Activated CD4-positive, alpha-beta T cell treated with anti-CD3 and anti-CD28 coated beads, Interleukin-2, Interleukin-6, amounts not matched to agents 100 ng/mL and 50 ng/mL, durations not matched to agents 16 hours and 8 hours (primary cell): ENCODE data around the gene ALDH3B2.
"Not testable (repeated sequence)": the region's sequence is repeated elsewhere in the genome, so short reads cannot be mapped to it uniquely, and the experiment has no call there.

Experiments
- DNase-seq: peaks from one replicate; pipeline ENCODE4 v3.0.0-alpha.2; 2020

The ALDH3B2 gene

DNA sequence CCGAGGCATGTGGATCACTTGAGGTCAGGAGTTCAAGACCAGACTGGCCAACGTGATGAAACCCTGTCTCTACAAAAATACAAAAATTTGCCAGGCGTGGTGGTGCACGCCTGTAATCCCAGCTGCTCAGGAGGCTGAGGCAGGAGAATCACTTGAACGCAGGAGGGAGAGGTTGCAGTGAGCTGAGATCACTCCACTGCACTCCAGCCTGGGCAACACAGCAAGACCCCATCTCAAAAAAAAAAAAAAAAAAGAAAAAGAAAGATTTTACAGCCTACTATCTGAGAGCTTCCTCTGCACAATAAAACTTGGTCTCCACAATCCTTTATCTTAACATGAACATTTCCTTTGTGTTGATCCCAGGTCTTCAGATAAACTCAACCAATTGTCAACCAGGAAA lies 13.7 kb downstream of the ALDH3B2 start:
- DNase-seq, result not testable (repeated sequence)

DNA sequence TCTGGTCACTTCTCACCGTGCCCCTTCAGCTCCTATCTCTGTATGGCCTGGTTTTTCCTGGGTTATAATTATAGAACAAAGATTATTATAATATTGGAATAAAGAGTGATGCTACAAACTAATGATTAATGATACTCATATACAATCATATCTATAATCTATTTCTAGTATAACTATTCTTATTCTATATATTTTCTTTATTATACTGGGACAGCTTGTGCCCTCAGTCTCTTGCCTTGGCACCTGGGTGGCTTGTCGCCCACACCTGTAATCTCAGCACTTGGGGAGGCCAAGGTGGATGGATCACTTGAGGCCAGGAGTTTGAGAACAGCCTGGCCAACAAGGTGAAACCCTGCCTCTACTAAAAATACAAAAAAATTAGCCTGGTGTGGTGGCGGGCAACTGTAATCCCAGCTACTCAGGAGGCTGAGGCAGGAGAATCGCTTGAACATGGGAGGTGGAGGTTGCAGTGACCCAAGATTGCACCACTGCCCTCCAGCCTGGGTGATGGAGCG lies 14.7 kb downstream of the ALDH3B2 start:
- DNase-seq, result not testable (repeated sequence)

DNA sequence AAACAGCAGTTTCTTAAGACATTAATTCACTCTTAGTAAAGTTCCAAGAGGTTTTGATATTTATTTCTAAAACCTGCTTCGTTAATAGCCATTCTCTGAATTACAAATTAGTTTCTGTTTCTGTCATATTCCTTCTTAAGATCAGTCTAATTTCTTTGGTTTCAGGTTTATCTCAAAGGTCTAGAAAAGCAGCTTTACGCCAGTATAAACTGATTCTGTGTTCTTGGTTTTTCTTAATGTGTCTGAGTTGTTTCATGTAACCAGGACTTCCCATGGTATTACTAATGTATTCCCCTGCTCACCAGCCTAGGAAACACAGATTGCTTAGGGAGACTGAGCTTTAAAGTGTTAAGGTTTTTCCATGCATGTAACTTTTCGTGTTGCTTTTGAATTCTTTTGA lies 17.1 kb downstream of the ALDH3B2 start:
- DNase-seq, result peak; percentile 52

DNA sequence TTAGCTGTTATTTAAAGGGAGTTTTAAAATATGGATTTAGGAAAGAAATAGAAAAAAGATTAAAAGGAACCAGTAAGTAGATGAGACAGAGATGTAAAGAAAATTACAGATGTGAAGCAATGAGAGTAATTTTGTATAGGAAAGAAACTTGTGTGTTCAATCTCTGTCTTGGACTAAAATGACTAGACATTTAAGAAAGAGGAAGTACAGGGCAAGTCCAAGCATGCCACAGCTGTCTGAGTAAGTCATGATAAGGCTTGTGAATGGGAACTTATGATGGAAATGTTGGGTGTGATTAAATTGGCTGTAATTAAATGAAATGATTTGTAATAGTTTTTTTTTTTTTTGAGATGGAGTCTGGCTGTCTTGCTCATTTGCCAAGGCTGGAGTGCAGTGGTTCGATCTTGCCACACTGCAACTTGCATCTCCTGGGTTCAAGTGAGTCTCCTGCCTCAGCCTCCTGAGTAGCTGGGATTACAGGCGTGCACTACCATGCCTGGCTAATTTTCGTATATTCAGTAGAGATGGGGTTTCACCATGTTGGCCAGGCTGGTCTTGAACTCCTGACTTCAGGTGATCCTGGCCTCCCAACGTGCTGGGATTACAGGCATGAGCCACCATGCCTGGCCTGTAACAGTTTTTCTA lies 18.0 kb downstream of the ALDH3B2 start:
- DNase-seq, result no peak

DNA sequence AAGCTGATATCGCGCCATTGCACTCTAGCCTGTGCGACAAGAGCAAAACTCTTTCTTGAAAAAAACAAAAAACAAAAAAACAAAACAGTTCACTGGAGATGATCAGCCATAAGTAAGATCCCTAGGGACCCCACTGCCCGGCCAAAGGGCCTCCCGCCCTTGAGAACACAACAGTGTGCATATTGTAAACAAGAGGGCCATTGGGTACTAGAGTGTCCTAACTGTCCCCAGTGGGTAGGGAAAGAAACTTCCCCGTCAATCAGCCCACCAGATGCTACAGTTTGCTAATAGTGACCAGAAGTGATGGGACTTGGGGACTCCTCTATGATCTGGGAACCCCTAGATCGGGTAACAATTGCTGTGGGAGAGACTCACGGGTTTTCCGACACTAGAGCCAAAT lies 20.2 kb downstream of the ALDH3B2 start:
- no peak for DNase-seq

DNA sequence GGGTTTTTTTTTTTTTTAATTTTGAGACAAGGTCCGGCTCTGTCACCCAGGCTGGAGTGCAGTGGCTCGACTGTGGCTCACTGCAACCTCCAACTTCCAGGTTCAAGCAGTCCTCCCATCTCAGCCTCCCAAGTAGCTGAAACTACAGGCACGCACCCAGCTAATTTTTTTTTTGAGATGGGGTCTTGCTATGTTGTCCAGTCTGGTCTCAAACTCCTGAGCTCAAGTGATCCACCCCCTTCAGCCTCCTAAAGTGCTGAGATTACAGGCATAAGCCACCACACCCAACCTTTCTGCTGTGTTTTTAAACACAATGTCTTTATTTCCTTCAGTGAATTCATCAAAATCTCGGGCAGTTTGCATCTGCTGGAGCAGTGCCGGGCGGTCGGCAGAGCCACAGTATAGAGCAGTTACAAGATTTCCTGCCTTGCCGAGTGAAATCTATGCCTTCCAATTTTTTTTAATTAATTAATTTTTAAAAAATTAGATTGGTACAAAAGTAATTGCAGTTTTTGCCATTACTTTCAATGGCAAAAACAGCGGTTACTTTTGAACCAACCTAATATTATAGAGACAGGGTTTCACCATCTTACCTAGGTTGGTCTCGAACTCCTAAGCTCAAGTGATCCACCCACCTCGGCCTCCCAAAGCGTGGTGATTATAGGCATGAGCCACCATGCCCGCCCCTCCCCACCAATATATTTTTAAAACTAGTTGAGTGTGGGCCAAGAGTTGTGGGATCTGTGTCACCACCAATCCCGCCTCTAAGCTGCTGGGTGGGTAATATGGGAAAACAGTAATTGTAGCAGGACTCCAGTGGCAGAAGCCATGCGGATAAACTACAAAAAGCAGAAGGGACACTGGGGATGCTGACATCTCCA lies 21.2 kb downstream of the ALDH3B2 start:
- no peak for DNase-seq

DNA sequence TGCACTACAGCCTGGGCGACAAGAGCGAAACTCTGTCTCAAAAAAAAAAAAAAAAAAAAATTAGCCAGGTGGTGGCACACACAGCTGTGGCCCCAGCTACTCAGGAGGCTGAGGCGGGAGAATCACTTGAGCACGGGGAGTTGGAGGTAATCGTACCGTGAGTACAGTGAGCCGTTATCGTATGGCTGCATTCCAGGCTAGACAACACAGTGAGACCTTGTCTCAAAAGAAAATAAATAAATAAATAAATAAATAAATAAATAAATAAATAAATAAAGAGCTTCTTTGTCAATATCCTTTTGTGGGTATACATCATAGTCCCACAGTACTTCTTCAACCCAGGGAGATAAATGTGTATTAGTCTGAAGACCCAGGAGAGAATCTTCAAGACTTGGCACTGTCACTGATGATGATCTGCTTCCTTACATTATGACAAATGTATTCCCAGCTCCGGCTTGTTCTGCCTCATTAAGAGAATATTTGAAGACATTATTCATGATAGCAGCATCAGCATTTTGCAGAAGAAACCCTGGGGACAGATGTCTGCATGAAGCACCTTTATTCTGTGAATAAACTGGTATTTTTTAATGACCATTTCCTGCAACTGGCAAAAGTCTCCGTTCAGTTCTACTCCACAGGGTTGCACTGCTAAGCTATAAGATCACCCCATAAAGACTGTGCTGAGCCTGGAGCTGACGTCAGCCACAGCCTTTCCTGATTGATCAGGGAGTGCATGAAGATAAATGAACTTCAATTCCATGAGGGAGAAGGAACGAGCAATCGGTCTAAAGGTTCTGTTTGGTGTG lies 22.2 kb downstream of the ALDH3B2 start:
- DNase-seq, result no peak

DNA sequence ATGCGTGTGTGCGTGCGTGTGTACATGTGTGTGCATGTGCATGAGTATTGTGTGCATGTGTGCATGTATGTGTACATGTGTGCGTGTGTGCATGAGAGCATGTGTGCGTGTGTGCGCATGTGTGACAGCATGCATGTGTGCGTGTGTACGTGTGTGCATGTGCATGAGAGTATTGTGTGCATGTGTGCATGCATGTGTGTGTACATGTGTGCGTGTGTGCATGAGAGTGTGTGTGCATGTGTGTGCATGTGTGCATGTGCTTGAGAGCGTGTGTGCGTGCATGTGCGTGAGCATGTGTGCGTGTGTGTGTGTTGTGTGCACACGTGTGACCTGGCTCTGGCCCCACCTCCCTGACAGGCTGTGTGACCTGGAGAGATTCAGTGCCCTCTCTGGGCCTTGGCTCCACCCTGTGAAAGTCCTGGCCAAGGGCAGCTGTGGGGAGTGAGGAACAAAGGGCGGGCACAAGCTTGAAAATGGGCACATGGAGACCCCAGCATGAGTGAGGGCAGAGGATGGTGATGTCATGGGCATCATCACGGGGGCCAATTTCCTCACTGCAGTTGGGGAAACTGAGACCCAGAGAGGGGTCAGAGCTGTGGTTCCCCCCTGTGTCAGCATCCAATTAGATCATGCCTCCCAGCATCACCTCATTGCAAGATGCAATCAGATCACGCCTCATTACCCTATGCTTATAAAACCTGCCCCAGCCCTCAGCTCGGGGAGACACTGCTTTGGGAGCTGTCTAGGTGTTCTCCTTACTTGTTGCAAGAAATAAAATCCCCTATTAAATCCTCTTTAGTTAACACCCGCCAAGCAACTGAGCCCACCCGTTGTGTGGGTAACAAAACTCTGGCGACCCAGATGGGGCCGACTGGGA lies 24.6 kb downstream of the ALDH3B2 start:
- DNase-seq, result peak; percentile 39

DNA sequence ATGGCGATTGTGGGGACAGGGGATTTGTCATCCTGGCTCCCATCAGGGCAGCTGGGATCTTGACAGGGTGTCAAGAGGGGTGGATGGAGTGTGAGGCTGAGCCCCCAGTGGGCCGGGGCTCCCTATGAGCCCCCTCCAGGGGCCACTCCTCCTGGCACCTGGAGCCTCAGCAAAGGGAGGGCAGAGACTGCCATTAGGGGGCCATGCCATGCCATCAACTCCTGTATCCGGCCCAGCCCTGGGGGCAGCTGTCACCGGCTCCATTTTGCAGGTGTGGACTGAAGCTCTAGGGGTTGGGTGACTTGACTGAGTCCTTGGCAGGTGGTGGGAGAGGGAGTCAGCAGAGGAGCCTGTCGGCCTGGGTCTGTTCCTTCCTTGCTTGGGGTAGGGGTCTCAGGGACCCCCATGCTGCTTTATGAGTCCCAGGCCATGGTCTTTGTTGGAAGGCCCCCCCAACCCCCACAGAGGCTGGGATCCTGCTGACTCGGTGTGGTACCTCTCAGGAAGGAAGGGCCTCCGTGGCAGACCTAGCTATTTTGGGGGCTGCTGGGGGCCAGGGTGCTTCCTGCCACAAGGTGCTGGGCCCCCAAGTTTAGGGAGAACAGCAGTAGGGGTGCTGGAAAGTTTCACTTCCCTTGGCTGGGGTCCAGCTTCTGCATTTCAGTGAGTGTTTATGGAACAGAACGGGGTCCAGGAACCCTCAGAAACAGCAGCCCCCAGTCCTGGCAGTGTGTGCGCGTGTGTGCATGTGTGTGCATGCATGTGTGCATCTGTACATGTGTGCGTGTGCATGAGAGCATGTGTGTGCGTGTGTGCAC lies 25.4 kb downstream of the ALDH3B2 start:
- DNase-seq, result no peak

DNA sequence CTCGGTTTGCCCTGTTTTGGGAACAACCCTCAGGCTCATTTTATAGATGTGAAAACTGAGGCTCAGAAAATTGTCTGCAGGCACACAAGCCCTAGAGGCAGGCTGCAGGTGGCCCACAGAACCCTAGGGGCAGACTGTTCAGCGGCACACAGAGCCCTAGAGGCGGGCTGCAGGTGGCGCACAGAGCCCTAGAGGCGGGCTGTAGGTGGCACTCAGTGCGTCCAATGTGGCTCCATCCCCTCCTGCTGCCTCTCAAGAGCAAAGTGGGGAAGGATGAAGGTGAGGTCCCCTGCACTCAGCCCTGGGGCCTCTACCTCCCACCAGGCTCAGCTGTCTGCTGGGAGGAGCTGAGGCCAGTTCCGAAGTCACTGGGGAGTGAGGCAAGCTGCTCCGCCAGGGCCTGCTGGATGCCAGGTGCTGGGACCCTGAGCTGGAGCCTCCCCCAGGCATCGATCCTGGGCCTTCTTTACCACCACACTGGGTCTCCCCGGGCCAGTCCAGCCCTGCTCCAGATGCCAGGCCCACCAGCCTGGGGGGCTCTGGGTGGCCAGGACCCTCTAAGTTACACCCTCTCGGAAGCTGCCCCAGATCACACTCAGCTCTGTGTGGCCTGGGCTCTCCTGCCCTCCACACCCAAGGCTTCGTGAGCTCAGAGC lies 26.2 kb downstream of the ALDH3B2 start:
- peak; percentile 71 for DNase-seq

DNA sequence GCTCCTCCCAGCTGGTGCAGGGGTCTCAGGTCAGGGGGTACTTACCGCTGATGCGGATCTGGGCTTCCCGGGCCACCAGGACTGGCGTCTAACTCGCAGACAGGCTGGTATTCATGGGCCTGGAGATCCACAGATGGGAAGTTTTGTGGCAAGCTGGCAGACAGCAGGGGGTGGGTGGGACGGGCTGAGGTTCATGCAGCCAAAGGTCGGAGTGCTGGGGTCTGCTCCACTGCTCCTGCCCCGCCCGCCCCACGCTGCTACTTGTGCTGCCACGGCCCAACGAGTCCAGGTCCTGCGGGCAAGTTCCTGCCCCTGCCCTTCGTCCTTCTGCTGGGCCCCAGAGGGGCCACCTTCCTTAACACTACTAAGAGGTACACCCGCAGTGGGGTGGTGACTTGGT lies 27.0 kb downstream of the ALDH3B2 start:
- DNase-seq, result no peak

DNA sequence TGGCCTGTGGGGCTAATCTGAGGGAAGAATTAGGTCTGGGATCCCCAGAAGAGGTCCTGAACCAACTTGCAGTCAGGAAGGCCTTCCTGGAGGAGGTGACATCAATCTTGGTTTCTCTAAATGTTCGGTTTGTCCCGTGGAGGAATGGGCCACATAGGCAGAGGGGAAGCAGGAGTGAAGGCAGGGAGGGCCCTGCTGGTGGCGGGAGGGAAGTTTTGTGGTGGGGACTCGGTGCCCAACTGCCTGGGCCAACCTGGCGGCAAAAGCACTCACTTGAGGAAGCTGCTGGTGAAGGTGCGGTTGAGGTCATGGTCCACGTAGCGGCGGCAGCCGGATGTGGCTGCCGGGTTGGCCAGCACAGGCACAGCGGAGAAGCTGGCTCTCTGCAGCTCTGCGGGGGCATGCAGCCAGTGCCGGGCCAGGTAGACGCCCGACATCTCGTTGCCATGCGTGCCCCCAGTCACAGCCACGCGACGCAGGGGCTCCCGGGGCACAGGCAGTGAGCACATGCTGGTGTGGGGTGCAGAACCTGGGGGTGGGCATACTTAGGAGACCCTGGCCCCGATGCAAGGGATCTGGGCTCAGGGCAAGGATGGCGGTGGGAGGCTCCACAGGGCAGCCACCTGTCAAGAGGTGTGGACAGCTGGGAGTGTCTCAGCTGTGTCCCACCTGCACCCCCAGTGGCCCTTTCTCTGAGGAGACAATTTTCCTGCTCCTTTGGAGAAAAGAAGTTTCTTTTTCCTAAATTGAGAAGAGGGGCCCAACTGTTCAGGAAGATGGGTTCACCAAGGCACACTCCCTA lies 27.7 kb downstream of the ALDH3B2 start:
- peak; percentile 76 for DNase-seq

DNA sequence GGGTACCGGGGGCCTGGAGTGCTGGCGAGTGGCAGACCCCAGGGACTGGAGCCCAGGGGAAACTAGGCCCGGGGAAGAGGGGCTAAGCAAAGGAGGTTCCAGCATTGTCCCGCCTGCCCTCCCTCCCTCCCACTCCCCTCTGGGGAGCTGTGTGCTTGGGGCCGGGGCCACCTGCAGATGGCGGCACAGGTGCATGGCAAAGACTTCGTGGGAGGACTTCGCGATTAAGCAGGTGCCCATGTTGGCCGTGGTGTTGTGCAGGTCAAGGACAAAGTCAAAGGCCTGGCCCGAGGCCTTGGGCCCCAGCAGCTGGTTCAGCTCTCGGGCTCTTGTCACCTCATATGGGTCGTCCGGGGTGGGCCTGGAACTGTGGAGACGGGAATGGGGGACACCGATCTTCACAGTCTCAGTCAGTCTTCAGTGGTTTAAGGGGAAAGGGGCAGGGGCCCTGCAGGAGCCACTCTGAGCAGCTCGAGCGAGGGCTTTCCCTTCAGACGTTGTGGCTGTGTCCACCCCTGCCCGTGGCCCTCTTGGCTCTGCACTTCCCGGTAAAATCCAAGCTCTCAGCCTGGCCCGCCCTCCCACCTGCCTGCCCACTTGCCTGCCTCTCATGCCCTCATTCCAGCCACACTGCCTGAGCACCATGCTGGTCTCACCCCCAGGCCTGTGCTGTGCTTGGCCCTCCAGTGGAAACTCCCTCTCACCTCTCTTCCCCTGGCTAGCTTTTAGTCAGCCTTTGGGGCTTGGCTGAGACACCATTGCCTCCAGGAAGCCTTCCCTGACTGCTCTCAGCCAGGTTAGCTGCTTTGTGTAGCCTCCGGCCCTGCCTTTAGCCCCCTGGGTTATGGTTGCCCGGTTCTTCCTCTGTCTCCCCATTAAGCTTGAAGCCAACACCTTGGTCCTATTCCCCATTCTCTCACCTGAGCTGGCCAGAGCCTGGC lies 28.6 kb downstream of the ALDH3B2 start:
- DNase-seq, result peak; percentile 21

DNA sequence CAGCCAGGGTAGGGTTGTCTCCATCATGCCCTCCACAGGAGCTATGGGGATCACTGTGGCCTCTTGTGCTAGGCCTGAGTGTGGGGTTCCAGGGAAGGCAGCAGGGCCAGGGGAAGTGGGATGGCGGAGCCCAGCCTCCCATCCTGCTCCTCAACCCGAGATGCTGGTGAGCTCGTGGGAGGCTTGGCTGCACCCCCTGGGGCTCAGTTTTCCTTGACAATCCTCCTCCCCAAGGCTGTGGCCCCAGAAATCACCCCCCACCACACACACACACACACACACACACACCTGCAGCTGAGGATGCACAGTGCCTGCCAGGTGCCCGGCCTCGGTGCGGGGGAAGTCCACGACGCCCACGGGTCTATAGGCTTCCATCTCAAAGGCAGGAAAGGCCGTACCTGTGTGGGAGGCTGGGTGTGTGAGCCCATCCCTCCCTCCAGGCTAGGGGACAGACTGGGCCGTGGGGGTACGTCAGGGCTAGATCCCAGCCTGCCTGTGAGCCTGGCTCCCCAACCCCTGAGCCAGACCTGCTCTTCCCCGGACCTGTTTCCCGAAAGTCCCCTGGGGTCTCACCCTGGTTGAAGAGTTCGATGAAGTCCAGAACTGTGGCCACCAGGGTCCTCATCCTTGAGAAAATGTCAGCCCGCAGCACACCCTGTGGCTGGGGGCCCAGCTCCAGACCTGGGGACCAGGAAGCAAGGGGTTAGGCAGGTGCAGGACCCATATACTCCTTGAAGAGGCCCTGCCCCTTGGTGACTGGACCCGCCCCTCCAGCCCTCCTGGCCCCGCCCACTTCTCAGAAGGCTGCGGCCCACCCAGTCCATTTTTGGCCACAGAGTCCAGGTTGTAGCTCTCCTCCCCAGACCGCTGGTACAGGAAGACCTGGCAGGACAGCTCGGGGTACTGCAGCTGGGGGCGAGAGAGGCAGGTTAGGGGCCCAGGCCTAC lies 29.7 kb downstream of the ALDH3B2 start:
- DNase-seq, result no peak

DNA sequence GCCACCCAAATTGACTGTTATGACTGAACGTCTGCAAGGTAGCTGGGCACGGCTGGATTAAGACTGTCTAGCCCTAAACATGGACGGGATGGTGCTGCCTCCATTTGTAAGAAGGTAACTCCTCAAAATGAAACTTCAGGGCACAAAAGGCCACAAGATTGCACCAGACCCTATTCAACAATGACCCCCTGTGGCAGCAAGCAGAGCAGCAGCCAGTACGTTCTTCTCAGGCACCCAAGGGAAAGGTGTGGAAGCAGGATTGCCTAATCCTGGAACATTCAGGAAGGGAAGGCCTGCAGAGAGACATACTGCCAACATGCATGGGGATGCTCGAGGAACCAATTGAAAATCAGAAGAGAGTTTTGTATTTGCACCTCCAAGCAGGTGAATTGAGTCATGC lies 30.4 kb downstream of the ALDH3B2 start:
- peak; percentile 24 for DNase-seq

DNA sequence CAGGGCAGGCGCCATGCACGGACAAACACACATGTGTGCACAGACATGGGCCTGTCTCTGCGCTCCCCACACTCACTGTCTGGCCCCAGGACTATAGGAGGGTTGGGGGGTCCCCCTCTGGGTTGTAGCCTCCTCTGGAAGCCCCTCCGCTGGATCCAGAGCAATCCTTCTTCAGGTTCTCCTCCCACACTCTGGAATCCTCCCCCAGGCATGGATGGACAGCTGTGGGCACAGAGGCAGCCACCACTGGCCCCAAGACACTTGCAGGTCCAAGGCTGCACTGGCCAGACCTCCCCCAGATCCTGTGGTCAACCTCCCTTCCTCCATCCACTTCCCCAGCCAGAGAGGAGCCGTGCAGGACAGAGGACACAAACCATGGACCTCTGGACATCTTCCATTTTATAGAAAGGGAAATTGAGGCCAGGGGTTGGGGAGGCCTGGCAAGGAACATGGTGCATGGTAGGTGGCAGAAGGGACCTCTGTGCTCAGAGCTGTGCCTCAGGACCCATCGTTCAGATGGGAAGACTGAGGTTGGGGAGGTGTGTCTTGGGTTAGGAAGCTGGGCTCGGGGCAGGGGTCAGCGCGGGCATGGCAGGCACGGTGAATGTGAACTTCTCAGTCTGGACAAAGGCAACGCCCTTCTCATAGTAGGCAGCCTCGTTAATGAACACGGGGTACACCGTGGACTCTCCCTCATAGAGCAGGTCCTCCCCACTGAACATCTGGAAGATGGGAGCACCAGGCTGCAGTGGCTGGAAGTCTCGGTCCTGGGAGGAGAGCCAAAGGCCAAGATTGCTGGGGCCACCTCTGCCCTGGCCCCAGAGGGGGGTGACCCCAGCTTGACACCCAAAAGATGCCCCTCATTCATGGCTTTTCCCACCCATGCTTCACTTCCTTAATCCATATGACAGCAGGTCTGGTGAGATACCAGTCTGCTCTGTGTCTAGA lies 32.0 kb downstream of the ALDH3B2 start:
- DNase-seq, result no peak
